SKM-1 treated with dmso at 0.1 percent for 144 hours (cell line): ENCODE measurements around the gene MYCBP2.
"Not testable (repeated sequence)": the region's sequence is repeated elsewhere in the genome, so short reads cannot be mapped to it uniquely, and the experiment has no call there.

Experiments used
- DNase-seq: peaks from one replicate; lab custom pipeline; 2025; ENCODE audit not compliant: unreplicated experiment; lab: John Stamatoyannopoulos, UW

MYCBP2 gene

GRCh38 chr13:77215543-77215942 is 111.4 kb downstream of the MYCBP2 start:
- DNase-seq: no peak

DNA sequence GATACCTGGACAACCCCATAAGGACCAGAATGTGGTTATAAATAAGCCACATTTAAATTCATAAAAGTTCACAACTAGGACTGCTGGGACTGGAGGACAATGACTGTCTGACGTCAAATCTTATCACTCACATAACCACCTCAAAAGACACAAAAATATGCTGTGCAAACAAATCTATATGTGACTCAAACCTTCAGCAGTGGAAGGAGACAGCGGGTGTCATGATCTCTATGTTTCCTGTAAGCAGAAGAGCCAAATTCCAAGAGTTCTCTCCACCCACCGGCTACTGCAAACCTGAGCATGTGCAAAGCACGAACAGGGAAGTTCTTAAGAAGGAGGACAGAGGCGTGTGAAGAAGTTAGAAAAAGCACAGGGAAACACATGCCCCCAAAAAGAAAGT is 113.2 kb downstream of the MYCBP2 start:
- no peak for DNase-seq

DNA sequence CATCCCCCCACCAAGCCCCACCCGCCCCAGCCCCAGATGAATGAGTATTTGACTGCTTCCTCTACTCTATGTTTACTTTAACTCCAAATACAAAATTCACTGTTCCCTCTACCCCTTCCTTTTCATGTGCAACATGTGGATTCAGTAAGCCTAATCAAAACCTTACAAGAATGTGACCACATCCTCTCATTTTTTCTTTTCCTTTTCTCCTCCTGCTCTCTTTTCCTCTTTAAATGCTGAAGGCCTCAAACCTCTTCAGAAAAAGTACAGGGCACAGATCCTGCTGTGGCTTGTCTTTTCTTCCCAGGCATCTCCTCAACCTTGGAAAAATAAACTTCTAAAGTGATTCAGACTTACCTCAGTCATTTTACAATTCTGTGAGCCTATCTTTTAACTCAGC is 119.0 kb downstream of the MYCBP2 start:
- no peak for DNase-seq

DNA sequence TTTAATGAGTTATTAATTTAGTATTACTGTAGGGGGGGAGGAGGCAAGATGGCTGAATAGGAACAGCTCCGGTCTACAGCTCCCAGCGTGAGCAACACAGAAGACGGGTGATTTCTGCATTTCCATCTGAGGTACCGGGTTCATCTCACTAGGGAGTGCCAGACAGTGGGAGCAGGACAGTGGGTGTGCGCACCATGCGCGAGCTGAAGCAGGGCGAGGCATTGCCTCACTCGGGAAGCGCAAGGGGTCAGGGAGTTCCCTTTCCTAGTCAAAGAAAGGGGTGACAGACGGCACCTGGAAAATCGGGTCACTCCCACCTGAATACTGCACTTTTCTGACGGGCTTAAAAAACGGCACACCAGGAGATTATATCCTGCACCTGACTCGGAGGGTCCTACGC is 127.9 kb downstream of the MYCBP2 start:
- DNase-seq: not testable (repeated sequence)

- DNase-seq: no peak
These were observed 130.8 kb downstream of the MYCBP2 start for GRCh38 chr13:77196052-77196618.

DNA sequence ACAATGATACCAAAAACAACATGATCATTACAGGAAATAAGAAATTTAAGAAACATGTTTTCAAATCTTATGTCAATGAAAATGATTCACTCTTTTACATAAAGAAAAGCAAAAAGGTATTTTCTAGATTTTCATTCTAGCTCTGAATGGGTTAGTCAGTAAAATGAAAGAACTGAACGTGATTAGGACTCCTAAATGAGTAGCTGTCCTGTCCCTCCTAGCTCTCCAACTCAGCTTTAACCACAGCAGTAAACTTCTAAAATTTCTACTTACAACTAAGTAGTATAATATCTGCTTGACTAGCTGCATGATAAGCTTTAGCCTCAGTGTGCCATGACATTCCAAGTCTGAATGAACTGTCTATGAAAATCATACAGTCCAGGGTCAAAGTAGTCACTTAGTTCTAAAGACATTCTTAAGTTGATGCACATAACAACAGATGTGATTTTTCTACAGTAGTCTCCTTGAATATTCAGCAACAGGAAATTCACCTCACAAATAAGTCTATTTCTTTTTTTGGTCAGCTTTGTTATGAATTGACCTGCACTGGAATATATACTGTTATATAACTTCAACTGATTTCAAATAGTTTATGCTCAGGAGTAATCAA is 136.4 kb downstream of the MYCBP2 start:
- no peak for DNase-seq

- no peak for DNase-seq
These were observed 141.2 kb downstream of the MYCBP2 start for GRCh38 chr13:77185721-77186120.

- DNase-seq: no peak
These were observed 142.4 kb downstream of the MYCBP2 start for GRCh38 chr13:77184455-77184854.

- no peak for DNase-seq
These were observed 146.9 kb downstream of the MYCBP2 start for GRCh38 chr13:77180011-77180410.

GRCh38 chr13:77177646-77178045 is 149.2 kb downstream of the MYCBP2 start:
- DNase-seq: no peak

GRCh38 chr13:77176350-77176749 is 150.5 kb downstream of the MYCBP2 start:
- DNase-seq: no peak

GRCh38 chr13:77172650-77173049 is 154.2 kb downstream of the MYCBP2 start:
- no peak for DNase-seq

DNA sequence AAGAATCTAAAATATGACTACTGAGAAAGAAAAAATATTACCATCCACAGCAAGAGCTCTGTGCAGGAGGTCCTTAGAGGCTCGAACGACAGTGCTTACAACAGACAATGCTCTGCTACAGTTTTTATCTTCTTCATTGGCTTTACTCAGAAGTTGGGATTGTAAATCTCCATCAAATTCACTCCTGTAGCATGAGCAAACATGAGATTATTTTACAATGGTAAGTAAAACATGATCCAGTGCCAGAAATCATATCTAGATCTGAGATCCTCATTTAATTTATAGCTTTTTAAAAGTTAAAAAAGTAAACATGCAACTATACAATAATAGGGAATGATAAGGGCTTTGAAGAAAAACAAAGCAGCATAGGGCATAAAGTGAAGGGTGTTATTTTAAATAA is 155.4 kb downstream of the MYCBP2 start:
- DNase-seq: no peak

GRCh38 chr13:77168237-77168636 is 158.7 kb downstream of the MYCBP2 start:
- no peak for DNase-seq

- no peak for DNase-seq
These were observed 176.2 kb downstream of the MYCBP2 start for GRCh38 chr13:77150651-77151050.

DNA sequence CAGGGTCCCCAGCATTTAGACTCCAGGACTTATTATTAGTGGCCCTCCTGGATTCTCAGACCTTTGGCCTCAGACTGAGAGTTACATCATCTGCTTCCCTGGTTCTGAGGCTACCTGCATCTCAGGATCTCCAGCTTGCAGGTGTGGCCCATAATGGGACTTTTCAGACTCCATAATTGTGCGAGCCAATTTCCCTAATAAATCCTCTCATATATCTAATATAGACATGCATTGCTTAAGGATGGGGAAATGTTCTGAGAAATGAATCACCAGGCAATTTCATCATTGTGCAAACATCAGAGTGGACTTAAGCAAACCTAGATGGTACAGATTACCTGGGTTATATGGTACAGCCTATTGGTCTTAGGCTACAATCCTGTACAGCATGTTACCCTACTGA is 183.5 kb downstream of the MYCBP2 start:
- DNase-seq: no peak

- no peak for DNase-seq
These were observed 187.6 kb downstream of the MYCBP2 start for GRCh38 chr13:77139306-77139705.

DNA sequence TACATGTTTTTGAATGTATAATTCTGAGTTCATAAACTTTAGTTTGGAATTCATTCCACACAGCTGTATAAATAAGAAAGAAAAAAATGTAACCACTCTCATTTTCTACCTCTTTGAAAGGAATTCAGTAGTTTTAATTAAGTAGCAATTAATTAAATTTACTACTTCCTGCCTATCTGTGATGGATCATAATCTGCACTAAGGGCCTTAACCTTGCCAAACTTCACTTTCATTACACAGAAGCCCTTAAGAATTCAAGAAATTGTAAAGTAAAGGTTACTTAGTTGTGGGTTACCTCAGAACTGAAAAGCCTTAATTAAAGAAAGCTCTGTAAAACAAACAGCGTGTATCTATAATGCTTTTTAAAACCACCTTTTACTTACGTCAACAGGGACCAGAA is 188.1 kb downstream of the MYCBP2 start:
- DNase-seq: no peak

DNA sequence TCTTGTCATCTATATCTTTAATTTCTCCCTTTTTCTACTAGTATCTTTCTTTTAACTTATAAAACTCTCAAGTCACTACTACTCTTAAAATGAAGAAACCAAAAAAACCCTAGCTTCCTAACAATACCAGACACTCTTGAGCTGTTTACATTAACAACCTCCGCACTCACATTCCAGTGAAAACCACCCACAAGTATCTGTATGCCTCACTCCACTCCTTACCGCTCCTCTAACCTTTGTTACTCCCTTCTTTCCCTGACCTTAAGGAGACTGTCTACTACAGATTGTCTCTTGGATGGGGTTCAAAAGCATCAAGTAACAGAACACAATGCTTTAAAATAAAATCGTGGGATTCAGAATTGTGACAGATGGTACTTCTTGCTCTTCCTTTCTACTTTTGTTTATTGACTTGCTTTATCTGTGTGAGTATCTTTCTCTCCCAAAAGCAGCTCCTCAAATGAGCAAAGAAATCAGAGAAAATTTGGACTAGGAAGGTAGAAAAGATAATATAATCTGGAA is 189.9 kb downstream of the MYCBP2 start:
- DNase-seq: no peak

- no peak for DNase-seq
These were observed 202.5 kb downstream of the MYCBP2 start for GRCh38 chr13:77124423-77124822.

- no peak for DNase-seq
These were observed 208.8 kb downstream of the MYCBP2 start for GRCh38 chr13:77118134-77118533.

- no peak for DNase-seq
These were observed 212.6 kb downstream of the MYCBP2 start for GRCh38 chr13:77114271-77114670.

GRCh38 chr13:77113496-77113895 is 213.4 kb downstream of the MYCBP2 start:
- DNase-seq: no peak
